A204.1 (cell line): ENCODE data around the gene LILRB4.
"Not testable (repeated sequence)": the region's sequence is repeated elsewhere in the genome, so short reads cannot be mapped to it uniquely, and the experiment has no call there.

Experiments used
- FAIRE-seq: peaks from 2 replicates; lab custom pipeline; 2012; peaks lifted over from hg19 to GRCh38; lab: Jason Lieb, UNC

Gene LILRB4

DNA sequence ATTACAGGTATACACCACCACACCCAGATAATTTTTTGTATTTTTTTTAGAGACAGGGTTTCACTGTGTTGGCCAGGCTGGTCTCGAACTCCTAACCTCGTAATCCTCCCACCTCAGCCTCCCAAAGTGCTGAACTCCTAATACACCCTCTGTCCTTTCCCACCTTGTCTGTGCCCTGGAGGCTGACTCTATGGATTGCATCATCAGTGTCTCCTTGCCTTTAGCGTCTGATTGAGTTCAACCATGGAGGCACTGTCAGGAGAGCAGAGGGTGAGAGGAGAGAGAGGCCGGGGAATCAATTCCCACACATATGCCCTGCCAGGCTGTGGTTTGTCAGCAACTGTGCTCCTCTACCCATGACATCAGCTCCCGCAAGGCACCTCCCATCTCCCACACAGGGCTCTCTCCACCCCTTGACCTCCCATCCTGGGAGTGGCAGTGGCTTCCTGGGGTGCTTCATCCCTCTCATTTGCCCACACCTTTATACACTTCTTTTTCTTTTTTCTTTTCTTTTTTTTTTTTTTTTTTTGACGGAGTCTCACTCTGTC is 12.6 kb upstream of the LILRB4 start:
- no peak for FAIRE-seq

DNA sequence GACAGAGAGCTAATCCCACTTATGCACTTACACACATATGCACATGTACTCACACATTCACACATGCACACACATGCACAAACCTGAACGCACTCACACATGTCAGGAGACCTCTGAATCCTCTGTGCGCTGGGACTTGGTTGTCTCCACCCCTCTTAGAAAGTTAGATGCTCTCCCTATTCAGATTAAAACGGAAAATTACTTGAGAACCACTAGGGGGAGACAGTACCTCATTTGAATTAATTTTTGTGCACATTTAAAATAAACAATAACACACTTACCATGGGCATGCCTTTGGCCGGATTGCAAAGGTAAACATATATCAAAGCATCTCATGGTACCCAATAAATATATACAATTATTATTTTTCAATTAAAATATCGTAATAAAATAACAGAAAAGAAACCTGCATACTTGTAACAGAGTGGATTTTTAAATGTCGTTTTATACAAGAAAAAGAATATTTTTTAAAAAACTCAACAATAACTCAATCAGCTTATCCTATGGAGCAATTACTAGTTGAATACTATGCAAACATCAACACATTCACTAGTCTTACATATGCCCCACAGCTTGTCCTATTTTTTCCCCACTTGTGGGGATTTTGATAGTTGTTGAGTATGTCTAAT is 9.5 kb upstream of the LILRB4 start:
- FAIRE-seq = peak; percentile 94

DNA sequence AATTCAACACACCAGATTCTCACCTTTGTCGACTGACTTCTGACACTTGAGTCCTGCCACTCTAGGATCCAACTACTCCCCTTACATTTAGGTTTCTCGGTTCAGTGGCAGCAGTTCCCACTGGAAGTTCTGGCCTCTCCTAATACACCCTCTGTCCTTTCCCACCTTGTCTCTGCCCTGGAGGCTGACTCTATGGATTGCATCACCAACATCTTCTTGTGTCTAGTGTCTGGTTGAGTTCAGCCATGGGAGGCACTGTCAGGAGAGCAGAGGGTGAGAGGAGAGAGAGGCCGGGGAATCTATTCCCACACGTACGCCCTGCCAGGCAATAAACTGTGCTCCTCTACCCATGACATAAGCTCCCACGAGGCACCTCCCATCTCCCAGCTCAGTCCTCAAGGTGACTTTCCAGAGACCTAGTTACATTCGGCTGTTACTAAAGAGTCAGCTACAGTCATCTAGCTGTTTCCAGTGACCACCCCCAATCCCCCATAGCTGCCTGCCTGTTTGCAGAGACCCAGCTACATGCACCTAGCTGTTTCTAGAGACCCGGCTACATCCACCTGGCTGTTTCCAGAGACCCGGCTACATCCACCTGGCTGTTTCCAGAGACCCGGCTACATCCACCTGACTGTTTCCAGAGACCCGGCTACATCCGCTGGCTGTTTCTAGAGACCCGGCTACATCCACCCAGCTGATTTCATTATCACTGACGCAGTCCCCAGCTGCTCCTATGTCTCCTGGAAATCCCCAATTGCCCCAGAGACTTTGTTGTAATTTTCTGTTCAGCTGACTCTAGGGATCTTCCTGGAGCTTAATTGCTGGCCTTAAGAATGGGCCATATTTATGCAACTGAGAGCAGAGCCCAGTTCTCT is 8.1 kb upstream of the LILRB4 start:
- no peak for FAIRE-seq

DNA sequence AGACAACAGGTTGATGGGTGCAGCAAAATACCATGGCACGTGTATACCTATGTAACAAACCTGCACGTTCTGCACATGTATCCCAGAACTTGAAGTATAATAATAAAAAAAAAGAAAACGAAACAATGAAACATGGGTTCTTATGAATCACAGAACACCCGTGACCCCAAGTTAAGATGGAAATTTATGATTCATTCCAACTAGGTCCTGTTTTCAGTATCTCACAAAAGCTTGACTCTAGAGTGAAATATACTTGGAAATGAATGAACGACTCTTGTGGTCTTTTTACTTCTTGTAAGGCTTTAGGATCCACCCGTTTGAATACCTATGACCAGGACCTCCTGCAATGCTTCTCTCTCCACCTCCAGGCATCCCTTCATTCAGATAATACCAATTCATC is 3.5 kb upstream of the LILRB4 start:
- FAIRE-seq = no peak

DNA sequence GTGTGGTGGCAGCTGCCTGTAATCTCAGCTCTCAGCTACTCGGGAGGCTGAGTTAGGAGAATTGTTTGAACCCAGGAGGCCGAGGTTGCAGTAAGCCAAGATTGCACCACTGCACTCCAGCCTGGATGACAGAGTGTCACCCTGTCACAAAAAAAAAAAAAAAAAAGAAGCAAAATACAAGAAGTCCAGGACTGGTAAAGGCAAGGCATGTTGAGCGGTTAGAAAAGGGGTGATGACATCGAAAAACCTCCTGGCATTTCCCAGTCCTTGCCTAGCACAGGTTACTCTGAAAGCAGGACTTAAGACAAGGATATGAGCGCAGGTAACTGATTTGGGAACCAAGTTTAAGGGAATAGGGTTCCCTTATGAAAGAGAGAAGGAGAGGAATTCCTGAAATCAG is 2.5 kb upstream of the LILRB4 start:
- FAIRE-seq = no peak

DNA sequence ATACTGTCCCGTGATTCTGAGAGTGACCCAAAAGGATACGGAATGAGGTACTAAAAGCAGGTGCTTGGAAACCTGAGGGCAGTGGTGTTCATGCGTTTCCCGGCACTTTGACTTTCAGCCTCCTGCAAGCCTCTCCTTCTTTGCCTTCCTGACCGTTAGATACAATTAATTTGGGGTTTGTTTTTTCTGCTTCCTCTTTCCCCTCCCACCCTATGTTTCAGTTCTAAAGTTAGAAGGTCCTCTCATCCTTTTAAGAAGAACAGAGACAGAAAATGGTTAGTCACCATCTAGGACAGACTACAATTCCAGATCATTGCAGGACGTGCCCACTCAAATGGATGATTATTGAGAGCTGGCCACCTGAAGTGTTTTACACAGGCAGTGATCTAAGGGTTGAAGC is 1.8 kb upstream of the LILRB4 start:
- FAIRE-seq = no peak

DNA sequence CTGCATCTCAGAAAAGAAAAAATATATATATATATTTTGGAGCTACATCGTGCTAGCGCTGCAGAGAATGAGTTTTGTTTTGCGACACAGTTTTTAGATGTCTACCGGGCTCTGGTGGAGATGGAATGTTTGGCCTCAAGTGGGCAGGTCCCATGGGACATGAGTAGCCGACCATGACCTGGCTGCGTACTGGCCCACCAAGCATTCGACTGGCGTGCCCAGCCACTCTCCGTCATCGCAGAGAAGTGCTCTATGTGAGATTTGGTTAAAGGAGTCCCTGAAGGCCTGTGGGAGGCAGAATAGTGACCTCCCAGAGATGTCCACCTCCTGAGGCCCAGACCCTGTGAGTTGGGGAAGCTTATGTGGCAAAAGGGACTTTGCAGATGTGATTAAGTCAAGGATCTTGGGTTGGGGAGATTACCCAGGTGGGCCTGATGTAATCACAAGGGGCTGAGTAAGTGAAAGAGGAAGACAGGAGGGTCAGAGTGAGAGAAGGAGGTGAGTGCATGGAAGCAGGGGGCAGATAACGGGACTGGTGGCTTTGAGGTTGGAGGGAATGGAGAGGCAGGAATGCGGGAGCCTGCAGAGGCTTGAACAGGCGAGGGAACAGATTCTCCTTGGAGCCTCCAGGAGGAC is 821 bp upstream of the LILRB4 start:
- FAIRE-seq = no peak

DNA sequence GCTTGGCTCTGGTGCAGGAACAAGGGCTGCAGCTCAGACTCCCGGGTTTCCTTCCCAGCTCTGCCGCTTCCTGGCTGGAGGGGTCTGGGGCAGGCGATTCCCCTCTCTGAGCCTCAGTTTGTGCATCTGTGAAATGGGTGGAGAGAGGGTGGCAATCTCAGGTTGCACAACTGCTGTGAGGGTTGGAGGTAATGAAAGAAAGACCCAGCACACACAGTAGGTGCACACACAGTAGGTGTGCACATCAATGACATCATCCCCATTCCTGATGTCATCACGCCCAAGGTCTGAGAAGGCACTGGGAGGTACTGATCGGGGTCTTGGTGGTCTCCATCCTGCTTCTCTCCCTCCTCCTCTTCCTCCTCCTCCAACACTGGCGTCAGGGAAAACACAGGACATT is 2.7 kb downstream of the LILRB4 start:
- no peak for FAIRE-seq

DNA sequence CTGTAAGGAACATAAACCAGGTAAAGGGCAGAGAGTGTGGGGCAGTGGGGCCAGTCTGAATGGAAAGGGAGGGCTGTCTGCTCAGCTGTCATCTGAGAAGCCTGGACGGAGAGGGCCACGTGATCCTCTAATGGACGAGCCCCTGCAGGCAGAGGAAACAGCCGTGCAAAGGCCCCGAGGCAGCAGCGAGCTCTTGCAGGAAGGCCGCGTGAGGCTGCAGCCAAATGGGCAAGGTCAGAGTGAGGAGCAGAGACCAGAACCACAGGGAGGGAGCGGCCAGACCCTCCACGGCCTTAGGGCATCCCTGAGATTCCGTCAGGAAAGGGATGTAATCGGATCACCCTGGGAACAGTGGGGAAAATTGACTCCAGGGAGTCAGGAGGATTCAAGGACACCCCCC is 4.4 kb downstream of the LILRB4 start:
- no peak for FAIRE-seq

DNA sequence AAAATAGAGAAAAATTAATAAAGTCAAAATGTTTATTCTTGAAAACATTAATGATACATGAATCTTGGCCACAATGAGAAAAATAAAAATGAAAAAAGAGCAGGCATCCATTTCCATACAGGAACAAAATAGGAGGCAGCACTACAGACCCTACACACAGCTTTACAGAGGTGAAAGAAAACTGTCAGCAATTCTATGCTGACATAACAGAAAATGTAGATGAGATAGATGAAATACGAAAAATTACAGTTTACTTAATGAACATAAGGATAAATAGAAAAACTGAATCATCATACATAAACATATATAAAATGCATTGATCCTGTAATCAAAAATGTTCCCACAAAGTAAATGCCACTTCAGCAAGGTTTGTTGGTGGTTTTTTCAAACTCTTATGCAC is 5.6 kb downstream of the LILRB4 start:
- no peak for FAIRE-seq

DNA sequence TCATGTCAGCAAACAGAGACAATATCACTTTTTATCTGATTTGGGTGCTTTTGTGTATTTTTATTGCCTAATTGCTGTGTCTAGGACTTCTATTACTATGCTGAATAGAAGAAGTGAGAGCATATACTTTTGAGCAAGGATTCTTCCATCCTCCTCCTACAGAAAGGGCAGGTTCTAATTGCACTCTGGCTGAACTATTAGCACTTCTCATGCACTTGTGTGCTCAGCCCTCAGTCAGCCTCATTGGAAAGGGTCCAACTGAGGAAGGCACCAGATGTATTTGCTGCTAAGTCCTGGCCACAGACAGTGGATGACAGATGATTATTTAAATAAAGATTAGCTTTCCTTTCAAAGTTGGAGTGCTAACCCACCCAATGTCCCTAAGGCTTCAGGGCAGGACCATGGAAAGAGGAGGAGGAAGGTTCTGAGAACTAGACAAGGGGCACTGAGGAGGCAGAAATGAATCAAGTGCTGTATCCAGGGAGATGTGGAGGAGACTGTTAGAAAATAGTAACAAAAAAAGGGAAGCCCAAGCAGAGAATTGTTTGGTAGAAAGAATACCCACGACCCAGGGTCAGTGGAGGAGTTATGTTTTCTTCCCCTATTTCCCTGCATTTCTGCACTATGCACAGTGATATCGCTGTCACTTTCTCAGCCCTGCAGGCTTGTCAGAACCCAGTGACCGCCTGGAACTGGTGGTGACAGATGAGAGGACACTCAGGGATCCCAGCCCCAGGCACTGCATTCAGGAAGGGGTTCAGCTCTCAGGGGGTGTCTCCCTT is 8.0 kb downstream of the LILRB4 start:
- no peak for FAIRE-seq

DNA sequence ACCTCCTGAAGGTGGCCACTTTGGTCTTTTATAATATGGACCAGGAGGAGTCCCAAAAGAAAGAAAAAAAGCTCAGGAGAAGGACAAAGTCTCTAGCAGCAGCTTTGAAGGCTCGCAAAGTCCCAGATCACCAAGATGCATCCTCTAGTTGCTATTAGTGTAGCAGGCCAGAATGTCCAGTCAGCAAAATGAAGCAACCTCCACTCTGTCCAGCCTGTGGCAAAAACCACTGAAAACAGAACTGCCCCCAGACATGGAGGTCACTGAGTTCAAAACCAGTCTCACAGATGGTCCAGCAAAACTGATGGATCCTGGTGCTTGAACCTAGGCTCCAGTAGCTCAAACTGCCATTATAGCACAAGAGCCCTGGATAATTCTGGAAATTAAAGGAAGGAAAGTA is 10.4 kb downstream of the LILRB4 start:
- FAIRE-seq = no peak

DNA sequence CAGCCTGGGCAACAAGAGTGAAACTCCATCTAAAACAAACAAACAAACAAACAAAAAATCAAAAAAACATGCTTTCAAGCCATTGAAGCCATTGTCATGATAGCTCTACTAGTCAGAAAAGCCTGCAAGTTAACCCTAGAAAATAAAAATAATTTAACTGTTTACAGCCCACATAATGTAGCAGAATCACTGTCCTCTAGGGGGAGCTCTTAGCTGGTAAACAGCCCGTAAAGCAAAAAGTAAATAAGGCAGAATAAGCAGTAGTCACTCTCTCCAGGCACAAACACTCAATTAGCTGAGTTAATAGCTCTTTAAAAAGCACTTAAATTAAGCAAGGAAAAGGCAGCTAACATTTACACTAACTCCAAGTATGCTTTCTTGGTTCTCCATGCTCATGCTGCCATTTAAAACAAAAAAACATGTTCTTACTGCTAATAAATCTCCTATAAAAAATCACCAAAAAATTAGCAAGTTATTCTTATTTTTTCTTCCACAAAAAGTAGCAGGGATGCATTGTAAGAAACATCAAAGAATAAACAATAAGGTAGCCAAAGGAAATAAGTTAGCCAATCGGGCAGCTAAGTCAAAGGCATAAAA is 11.3 kb downstream of the LILRB4 start:
- FAIRE-seq = peak; percentile 89

DNA sequence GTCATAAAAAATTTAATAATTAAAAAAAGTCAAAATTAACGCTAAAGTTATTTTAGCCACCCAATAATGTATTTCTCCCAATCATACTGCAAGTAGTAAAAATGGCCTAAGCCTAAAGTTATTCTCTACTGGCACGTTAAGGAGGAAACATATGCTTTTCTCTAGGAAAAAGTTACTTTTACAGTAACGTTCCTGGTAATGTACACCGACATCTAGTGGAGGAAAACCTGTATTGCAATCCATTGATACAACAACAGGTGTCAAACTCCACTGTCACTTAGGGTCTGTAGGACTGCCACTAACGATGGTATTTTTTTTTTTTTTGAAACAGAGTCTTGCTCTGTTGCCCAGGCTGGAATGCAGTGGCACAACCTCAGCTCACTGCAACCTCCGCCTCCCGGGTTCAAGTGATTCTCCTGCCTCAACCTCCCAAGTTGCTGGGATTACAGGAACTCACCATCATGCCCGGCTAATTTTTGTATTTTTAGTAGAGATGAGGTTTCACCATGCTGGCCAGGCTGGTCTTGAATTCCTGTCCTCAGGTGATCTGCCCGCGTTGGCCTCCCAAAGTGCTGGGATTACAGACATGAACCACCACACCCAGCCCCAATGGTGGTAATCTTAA is 13.5 kb downstream of the LILRB4 start:
- FAIRE-seq = peak; percentile 95

DNA sequence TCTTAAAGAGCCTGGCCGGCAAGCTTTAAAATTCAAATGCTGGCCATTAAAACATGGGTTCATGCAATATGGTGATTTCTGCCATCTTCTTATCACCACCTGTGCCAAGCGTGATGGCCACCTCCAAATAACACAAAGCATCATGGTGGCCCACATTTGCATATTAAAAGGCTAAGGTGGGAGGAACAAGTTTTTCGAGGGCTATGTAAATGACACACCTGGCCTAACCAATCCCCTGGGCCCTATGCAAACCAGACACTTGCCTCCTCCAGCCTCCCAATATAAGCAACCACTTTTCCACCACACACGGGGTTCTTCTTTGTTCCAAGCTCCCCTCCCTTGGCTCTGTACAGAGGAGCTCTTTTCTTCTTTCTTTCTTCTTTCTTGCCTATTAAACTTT is 14.4 kb downstream of the LILRB4 start:
- FAIRE-seq = no peak

DNA sequence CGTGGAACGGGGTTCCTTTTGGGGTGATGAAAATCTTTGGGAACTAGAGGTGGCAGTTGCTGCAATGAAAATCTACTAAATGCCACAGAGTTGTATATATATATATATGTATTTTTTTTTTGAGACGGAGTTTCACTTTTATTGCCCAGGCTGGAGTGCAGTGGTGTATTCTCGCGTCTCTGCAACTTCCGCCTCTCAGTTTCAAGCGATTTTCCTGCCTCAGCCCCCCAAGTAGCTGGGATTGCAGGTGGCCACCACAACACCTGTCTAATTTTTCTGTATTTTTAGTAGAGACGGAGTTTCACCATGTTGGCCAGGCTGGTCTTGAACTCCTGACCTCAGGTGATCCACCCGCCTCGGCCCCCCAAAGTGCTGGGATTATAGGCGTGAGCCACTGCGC is 18.8 kb downstream of the LILRB4 start:
- not testable (repeated sequence) for FAIRE-seq

DNA sequence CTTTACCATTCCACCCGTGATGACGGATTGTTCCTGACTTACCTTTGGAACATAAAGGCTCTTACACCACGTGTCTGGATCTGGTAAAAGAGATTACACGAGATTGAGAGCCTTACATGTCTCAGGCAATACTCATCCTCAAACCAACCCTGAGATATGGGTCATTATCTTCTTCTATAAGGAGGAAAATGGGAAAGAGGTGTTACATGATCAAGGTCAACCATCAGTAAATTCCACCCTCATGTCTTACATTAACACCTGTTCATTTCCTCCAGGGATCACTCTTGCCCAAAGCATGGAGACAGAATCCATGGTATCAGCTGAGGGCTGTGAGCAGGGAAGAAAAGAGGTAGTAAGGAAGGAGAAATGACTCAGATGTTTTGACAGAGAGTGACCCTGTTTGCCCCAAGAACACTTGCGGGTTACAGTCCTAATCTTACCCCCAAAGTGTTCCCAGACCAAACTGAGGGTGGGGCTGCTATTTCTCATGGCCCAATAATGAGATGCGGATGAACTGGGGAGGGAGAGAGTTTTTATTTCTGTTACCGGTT is 19.6 kb downstream of the LILRB4 start:
- FAIRE-seq = no peak

DNA sequence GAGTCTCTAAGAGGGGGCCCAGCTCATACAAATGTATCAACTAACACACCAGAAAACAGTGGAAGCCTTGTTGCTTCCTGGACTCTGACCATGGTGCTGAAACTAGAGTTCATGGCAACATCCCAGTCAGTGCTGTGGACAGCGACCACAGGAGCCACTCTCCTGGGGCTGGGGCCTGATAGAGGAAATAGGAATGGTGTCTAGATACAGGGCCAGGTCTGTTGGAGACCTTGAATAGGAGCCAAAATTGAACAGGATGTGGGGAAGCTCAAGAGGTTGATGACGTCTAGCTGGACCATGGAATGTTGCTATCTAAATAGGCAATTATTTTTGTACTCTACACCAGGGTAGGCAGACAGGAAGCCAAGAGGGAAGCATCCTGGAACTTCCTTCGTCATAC is 21.7 kb downstream of the LILRB4 start:
- FAIRE-seq = no peak

DNA sequence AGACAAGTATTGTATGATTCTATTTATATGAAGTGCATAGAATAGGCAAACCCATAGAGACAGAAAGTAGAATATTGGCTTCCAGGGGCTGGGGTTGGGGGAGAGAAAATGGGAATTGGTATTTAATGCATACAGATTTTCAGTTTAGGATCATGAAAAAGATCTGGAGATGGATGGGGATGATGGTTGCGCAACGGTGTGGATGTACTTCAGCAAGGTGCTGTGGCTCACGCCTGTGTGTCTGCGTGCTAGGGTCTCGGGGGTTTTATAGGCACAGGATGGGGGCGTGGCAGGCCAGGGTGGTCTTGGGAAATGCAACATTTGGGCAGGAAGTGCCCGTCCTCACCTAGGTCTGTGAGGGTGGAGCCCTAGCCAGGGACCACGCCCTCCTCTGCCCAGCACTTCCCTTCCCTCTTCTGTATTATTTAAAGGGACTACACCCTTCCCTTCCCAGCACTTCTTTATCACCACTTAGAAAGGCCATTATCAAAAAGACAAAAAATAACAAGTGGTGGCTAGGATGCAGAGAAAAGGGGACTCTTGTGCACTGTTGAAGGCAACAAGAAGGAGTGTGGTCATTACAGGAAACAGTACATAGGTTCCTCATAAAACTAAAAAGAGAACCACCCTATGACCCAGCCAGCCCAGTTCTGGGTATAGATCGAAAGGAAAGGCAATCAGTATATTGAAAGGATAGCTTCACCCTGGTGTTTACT is 29.0 kb downstream of the LILRB4 start:
- FAIRE-seq = no peak

DNA sequence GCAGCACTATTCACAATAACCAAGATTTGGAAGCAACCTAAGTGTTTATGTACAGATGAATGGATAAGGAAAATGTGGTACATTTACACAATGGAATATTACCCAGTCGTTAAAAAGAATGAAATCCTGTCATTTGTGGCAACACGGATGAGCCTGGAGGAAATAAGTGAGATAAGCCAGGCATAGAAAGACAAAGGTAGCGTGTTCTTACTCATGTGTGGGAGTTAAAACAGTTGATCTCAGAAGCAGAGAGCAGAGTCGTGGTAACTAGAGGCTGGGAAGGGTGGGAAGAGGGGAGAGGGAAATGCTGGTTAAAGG is 29.5 kb downstream of the LILRB4 start:
- no peak for FAIRE-seq

DNA sequence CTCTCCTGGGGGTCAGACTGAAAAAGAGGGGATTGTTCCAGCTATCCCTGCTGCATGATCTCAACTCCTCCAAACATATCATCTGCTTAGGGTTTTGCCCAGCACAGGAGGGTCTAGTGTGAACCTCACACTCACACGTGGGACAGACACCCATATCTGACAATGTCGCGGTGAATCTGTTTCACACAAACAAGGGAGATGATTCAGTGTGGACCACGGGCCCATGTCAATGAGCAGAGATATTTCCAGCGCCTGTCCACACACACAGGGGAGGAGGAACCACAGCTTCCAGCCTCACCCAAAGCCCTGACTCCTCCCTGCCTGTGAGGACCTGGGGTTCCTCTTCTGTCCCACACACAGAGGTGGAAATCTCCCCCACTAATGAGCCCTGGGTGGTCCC is 31.9 kb downstream of the LILRB4 start:
- no peak for FAIRE-seq
